Endothelial cell of hepatic sinusoid (primary cell): ENCODE measurements around the gene SLC25A11.

Experiments
- in situ Hi-C: cut with HindIII; loops from 2 replicates; pipeline ENCODE4 v1.10.0; 2017; ENCODE audit warnings: low sequenced_read_pairs

Gene SLC25A11, protein sequence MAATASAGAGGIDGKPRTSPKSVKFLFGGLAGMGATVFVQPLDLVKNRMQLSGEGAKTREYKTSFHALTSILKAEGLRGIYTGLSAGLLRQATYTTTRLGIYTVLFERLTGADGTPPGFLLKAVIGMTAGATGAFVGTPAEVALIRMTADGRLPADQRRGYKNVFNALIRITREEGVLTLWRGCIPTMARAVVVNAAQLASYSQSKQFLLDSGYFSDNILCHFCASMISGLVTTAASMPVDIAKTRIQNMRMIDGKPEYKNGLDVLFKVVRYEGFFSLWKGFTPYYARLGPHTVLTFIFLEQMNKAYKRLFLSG

DNA sequence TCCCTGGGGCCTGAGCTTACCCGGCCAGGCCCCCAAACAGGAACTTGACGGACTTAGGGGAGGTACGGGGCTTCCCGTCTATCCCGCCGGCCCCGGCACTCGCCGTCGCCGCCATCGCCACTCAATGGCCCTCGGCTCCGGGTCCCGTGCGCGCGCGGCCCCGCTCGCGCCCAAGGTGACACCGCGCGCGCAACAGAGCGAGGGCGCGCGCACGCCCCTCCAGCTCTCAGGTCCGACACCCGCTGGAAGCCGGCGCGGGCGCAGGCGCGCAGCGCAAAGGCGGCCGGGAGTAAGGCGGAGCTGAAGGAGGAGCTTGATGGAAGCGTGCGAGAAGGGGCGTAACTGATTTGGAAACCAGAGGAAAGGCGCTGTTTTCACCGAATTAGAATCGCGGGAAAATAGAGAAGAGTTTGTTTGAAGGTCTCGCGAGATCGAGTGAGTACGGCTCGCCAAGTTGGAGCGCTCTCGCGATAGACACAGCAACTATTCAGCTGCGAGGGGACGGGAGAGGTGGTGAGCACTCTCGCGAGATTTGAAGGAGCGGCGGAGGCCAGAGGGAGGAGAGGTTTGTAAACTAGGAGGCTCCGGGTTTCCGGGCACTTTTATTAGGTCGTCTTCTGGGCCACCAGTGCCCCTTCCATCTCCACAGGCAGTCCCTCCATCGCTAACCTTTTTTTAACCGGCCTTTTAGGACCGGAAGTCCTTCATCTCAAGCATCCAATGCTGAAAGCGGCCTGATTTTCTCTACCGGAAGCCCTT, at the start of gene SLC25A11, which contains the start of gene RNF167:
Gene SLC25A11 (minus strand): TSS at position 251 of the 759 bp plus-strand sequence. CDS start 136 bp downstream, at position 115.
Gene RNF167 (plus strand): TSS at position 473 of the 759 bp plus-strand sequence. CDS start 642 bp downstream, outside the sequence.
- in situ Hi-C loops = no loop called here

DNA sequence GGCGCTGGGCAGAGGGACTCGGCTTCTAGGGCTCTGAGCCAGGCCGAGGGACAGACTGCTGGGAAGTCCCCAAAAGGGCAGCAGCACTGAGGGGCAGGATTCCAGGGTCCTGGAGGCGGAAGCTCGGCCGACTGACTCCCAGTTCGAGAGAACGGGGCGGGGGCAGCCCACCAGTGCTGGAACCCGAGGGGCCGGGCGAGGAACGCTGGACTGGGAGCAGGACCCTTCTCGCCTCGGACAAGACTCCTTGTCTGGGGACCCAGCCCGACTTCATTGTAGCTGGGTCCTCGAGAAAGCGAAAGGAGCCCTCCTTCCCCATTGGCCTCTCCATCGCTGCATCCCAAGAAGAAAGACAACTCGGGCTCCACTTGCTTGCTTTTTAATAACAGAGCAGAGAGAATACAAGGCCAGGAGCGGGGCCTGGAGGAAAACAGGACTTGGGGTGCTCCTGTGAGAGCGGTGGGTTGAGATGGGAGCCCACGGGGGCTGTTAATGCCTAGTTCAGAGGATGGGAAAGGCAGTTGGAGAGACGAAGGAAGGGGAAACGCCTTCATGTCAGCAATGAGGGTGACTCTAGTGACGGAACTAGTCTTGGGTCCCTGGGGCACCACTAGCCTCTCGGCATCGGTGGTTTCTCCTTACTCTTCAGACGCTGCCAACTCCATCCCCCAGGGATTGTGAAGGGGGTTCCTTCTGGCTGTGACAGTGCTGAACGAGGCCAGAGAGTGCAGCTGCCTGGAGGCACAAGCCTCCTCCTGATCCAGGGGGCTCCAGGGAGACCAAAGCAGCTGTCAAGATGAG, 48.1 kb upstream of the SLC25A11 start:
- in situ Hi-C loops = no loop called here

DNA sequence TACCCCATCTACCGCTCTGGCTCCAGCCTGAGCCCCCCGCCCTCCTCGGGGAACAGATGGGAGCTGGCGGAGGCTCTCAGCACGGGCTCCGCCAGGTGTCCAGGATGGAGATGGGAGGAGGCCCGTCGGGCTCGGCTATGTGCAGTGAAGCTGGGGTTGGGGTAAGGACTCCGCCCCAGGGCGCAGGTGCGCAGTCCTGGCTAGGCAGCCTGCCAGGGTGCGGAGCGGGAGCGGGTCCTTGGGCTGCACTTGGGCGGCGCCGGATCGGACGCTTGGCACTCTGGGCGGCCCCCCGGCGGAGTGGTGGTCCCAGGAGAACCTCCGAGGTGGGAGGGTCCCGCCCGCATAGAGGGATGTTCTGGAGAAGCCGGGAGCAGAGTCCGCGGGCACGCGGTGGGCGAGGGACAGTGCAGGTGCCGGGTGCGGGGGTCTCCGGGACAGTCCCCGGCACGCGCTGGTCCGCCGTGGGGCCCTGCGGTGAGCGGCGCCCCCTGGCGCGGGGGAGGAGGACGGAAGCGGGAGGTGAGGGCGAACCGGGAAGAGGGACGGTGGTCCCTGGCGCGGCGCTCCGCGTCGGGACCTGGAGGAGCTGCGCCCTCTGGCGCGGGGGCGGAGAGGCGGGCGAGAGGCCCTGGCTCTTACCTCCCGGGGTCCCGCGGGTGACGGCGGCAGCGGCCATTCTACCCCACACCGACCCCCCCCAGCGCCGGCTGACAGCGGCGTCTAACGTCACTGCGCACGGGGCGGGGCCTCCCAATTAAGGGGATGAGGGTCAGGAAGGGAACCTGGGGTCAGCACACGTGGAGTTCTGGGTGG, 47.3 kb upstream of the SLC25A11 start, which contains the start of gene CAMTA2:
Gene CAMTA2 (minus strand): TSS at position 725 of the 816 bp plus-strand sequence. CDS start 1,453 bp downstream, outside the sequence.
- in situ Hi-C loops = no loop called here

DNA sequence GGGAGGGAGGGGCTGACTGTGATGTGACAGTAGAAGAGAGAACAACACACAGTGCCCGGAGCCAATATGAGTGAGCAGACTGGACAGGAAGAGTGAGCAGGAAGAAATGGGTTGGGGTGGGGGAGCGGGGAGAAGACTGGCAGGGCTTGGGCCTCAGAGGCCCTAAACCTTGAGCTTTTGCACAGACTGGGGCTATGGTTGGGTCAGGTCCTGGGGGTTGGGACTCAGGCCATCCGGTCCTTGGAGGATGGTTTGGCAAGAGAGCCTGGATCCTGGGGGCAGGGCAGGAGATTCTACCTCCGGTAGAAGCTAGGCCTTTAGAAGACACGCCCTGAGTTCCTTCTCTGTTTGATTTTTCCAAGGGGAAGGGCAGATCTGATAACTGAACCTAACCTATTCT, 46.6 kb upstream of the SLC25A11 start:
- in situ Hi-C loops = no loop called here

DNA sequence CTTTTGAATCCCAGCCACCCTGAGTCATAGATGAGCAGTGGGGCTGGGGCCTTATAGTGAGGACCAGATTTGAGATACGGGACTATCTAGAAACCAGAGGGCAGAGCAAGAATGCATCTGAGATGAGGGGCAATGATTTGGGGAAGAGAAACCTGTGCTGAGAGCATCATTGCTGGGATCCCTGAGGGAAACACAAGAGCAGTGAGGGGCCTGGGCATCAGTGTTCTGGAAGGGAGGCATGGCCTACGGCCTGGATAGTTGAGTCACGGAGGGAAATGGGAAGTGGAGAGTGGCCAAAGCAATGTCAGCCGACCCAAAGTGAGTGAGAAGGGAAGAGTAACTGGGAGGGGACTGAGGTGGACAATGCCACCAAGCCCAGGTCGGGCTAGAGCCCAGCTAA, 42.5 kb upstream of the SLC25A11 start:
- in situ Hi-C loops = no loop called here

DNA sequence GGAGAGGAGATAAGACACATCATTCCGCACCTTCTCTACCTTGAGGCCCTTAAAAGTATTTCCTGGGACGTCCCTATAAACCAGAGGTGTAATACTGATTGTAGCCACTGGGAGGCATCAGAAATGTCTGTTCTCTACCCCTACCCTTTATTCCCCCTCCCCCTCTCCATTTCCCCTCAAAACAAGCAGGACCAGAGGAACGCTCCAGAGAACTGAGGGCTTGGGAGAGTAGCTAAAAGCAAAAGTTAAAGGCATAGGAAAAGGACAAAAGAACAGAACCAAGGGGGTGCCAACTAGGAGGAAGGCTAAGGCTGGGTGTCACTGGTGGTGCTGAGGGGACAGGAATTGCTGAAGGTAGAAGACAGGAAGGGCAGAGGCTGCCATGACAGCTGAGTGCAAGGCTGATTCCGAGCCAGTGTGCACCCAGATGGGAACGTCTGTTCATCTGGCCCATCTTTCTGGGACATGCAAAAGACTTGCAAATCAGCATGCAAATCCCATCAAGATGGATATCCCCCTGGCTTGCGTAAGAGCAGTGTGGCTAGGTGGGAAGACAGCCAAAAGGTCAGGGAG, 40.9 kb upstream of the SLC25A11 start:
- in situ Hi-C loops = no loop called here

DNA sequence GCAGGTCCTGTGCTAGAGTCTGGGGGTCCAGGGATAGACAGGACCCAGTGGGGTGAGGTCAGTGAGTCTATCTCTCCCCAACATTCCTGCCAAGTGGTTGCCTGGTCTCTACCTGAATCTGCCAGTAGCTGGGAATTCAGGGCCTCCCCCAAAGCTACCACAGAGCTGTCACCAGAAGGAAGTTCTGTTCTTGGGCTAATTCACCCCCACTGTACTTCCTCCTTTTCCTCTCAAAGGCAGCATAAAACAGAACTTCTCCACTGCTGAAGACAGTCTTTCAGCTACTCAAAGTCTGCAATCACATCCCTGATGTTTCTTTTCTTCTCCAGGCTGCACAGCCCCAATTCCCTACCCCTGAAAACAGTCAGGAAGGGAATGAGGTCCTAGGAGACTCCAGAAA, 38.9 kb upstream of the SLC25A11 start:
- in situ Hi-C loops = no loop called here

DNA sequence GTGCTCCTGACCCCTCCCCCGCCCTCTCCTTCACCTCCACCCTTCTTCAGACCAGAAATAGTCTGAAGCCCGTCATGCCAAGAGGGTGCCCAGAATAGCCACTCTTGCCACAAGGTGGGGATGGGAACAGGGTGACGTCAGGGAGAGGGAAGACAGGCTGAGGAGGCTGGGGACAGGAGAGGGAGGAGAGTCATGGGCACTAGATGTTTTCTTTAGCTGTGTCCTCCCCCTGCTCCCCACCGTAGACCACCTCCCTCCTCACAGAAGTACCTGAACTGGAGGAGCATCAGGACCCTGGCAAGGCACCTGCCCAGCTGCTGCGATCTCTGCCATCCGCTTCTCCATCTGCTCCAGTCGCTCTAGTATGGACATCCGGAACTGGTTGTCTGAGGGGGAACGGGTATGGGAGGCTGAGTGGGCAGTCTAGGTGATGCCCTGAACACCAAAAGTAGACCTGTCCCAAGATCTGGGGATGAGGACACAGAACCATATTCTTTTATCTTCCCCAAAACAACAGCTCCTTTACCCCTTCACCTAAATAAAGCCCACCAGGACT, 34.3 kb upstream of the SLC25A11 start:
- in situ Hi-C loops = no loop called here

DNA sequence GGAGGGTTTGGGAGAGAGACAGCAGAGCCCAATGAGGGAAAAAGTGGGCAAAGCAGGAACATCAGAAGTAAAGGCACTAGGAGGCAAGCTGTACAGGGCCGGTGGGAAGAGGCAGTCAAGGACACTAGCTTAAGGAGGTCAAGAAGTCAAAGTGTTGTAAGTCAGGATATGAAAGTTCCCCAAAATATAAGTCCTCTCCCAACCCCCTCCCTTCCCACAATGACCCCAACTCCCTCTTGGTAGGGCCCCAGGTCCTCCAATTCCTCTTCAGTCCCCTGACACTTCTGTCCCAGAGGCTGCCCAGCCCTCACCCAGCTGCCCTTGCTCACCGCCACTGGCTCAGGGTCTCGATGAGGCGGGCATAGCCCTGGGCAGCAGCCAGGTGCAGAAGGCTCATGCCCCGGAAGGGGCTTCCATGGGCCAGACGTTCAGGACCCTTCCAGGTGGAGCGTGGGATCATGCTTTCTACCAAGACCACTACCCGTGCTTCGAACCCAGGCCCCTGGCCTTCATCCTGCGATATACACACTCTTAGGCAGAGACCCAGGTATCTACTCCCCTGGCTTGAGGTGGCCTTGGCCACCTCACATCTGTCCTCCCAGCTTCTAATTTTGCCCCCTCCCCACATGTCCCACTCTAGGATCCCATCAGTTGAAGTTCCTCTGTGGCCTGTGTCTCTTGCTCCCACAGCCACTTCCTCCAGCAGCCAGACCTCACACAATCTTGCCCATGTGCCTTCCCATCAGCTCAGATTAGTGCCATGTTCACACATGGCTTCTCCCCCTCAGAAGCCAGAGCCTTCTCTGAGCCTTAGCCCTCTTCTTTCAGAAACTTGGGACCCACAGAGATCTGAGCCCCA, 33.6 kb upstream of the SLC25A11 start:
- in situ Hi-C loops = no loop called here

DNA sequence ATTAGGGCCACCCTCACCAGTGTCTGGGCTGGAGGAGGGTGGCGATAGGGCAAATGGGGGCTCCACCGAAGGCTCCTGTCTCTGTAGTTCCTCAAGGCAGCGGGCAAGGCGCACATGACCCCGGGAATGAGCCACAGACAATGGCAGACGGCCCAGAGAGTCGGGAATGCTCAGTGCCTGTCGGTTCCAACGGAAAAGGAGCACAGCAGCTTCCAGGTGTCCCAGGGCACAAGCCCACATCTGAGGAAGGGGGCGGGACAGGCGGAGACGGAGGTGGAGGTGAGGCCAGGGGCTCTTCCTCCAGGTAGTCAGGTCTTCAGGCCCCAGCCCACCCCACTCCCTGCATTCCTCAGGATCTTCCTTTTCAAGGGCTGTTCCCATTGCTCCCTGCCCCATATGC, 32.9 kb upstream of the SLC25A11 start:
- in situ Hi-C loops = no loop called here

DNA sequence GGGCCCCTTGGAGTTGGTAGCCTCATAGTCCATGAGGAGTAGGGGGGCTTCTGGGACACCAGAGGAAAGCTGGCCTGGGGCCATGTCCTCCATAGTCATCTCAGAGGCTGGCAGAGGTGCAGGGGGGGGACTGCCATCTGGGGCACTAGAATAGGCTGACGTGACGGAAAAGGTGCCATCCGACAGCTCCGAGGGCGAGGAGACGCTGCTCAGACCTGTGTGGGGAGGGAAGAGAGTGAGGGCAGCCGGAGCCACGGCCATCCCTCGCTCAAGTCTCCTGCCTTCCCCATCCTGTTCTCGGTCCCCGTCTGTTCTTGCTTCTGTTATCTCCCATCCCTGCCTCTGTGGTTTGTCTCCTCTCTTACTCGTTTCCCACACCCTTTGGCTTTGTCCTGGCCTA, 32.5 kb upstream of the SLC25A11 start:
- in situ Hi-C loops = no loop called here

DNA sequence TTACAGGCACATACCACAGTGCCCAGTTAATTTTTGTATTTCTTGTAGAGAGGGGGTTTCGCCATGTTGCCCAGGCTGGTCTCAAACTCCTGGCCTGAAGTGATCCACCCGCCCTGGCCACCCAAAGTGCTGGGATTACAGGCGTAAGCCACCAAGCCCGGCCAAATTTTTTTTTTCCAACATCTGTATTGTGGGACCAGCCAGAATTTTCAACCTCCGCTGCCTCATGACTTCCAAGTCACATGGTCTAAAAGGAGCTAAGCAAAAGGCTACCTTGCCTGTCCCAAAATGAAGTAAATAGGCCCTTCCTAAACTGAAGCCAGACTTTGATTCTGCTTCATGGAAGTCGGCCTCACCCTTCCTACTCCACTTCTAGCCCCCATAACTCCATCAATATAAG, 32.0 kb upstream of the SLC25A11 start:
- in situ Hi-C loops = no loop called here

DNA sequence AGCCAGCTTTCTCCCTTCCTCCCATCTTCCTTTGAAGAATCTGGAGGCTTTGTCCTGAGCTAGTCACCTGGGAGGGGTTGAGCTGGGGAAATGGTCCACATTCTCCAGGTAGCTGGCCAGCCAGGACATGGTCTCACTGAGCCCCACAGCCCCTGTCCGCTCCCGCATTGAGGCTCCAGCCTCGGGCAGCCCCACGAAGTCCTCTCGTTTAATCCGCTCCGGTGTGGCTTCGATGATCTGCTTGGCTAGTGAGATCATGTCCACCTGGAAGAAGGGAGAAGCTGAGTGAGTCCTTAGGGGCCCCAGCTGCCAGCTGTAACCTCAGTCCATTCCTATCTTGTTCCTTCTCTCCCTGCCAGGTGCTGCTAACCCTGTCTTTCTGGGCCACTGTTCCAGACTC, 30.4 kb upstream of the SLC25A11 start:
- in situ Hi-C loops = no loop called here

DNA sequence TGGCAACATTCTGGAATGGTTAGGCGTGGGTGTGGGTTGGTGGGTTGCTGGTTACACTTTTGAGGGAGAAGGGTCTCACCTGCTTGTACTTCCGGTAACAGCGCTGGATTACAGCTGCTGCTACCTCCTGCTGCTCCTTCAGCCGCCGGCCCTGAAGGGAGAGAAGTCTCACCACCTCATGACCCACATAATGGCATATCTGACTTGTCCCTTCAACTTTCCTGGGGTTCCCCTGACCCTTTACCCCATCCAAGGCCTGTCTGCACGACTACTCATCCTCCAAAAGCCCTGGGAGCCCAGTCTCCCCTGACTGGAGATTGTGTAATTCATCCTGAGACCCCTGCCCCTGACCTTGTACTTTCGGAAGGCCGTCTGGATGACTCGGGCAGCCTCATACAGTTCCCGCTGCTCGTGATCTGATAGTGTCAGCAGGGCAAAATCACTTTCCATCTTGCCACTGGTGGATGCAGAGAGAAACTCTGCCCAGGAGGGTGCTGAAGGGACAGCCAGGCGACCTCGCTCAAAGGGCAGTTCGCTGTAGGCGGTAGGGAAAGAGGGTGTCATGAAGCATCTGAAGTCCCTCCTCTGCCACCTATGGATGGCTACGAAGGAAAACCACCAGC, 29.8 kb upstream of the SLC25A11 start:
- in situ Hi-C loops = no loop called here

DNA sequence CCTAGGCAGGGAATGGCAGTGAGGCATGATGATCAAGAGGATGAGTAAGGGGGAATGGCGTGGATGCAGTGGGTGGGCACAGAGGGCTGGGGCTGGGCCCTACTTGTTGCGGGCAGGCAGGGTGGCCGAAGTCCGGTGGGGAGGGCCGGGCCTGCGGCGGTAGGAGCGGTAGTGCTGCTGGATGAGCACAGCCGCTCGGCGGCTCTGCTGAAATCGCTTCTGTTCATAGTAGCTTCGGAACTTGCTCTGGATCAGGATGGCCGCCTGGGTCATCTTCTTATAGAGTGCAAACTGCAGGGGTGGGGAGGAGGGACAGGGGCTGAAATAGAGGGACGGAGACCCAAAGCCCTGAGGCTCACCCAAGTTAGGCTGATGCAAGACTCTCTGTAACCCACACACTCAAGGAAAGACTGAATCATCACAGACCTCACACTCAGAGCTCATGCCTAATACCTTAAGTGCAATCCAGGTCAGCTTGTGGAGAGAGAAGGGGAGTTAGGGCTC, 29.3 kb upstream of the SLC25A11 start:
- in situ Hi-C loops = no loop called here

DNA sequence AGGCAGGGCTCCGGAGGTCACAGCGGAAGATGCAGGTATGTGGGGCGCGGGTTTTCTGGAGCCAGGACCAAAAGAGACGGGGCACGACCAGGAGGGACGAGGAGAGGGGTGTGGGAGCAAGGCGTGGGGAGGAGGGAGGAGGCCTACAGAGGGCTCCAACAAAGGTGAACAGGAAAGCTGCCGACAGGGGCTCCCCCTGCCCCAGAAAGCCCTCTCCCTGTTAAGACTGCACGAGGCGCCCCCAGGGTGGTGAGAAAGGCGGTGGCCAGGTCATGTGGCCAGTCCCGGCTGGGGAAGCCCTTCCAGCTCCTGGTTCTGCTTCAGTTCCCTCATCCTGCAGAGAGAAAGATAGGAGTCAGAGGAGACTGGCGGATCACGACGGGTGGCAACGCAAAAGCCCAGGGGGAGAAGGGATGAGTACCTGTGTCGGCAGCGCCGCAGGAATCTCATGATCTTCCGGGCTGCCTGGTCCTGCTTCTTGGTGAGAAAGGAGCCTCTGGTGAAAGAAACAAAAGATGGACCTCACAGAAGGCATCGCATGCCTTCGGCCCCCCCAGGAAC, 28.7 kb upstream of the SLC25A11 start:
- in situ Hi-C loops = no loop called here

DNA sequence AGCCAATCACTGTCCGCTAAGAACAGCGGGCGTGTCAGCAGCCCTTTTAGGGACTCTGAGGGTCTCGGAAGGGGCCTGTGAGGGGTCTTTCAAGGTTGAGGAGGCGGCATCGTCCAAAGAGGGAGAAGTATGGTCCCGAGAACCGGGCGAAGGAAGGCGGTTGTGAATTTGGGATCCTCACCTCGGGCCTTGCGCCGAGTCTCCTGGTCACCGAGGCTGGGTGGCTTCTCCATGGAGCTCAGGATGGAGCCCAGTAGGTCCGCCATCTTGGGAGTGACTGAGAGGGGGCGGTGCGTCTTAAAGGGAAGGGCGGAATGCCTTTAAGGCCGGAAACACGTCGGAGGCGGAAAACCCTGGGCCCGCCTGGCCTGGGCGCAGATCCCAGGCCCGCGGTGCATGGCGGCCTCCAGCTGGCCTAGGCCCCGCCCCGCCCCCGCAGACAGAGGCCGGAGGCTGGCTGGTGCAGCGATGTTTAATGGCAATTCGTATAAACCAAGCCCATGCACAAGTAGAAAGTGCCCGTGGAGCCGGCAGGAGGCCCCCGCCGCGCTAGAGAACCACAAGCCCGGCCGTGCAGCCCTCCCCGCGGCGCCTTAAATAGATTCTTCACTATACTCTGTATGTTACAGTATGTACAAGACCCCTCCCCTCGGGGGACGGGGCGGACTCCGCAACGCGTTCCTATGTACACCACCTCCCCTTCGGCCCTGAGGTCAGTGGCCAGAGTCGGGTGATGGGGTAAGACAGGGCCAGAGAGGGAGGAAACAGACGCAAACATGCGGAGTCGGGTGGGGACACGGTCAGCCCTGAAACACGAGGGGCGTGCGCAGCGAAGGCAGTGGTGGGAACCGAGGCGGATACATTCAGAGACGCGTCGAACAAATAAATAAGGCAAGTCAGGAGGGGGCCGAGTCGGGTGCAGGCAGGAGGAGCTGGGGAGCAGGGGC, 28.0 kb upstream of the SLC25A11 start, which contains the start of gene SPAG7:
Gene SPAG7 (minus strand): TSS at position 279 of the 947 bp plus-strand sequence. CDS start 13 bp downstream, at position 266.
- in situ Hi-C loops = no loop called here
